ENCODE data around the gene HABP2. TPM values are rescaled to one million over a fixed set of nuclear protein-coding genes. Genes with fewer than 3 reads are reported as not detected.
A peak's percentile ranks its signal among the peaks of the same experiment; 100 is the strongest.

HABP2 gene
- polyA plus RNA-seq, 1 of the 3 experiments (the other 2 are of a cell fraction): not detected

DNA sequence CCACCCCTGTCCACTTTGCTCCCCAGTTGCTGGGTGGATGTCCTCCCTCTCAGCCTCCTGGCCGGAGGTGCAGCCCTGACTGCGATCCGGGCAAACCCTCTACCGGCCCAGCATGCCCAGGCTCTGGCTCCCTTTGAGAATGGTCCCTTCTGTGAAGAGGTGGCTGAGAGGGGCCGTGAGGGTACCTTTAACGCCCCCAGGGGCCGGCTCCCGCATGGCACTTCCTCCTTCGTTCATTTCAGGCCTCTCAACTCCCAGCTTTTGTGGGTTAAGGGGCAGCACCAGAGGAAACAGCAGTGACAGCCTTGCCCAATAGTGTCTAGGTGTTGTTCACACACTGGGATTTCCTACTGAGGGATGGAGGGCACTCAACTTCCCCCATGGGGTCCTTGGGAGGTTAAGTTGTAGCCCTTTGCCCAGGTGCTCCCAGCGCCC is 33.2 kb upstream of the HABP2 start:
- Histone ChIP-seq H3K9ac (no peak overlapping the region), H3K79me2 (ENCODE audit: insufficient read depth) (no peaks in the 10 kb centered on the region), H3K27me3 (ENCODE audit: insufficient read depth) (no peaks in the 10 kb centered on the region), H3K27ac (ENCODE audit: low read depth in 2 of 2, low read length in 1 of 2) (no peak overlapping the region), H3K4me2 (no peak overlapping the region), H3K4me1 (ENCODE audit: control insufficient read depth in 1 of 2, insufficient read depth in 2 of 2, low read depth in 1 of 2, low read length in 1 of 2) (peaks cover 3 to 9% of the 10 kb centered on the region in 2 experiments; a peak in 2 of 4 replicates), H3K36me3 (replicated peaks in 1 of 2; ENCODE audit: control insufficient read depth in 1 of 2, insufficient read depth in 2 of 2, low read length in 1 of 2) (no peaks in the 10 kb centered on the region), H3K9me3 (no peaks in the 10 kb centered on the region), H3F3A (replicated peaks; ENCODE audit: insufficient read depth) (no peaks in the 10 kb centered on the region), H2AFZ (ENCODE audit: low read depth) (no peak overlapping the region), H3K9me2 (no peaks in the 10 kb centered on the region), H3K4me3 (ENCODE audit: low read depth in 2 of 2, low read length in 1 of 2) (no peak overlapping the region), H4K20me1 (ENCODE audit: insufficient read depth) (no peaks in the 10 kb centered on the region)
- TF ChIP-seq USF2 (IDR thresholded peaks at IDR 0.05; ENCODE audit: borderline replicate concordance, low read depth, low read length): no peak
- TF ChIP-seq, protein P1, sequence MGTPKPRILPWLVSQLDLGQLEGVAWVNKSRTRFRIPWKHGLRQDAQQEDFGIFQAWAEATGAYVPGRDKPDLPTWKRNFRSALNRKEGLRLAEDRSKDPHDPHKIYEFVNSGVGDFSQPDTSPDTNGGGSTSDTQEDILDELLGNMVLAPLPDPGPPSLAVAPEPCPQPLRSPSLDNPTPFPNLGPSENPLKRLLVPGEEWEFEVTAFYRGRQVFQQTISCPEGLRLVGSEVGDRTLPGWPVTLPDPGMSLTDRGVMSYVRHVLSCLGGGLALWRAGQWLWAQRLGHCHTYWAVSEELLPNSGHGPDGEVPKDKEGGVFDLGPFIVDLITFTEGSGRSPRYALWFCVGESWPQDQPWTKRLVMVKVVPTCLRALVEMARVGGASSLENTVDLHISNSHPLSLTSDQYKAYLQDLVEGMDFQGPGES (IDR thresholded peaks at IDR 0.05; ENCODE audit: low read depth, low read length): no peak
- TF ChIP-seq MAX (IDR thresholded peaks at IDR 0.05; ENCODE audit: low read depth): no peak
- no peak for TF ChIP-seq RAD21 (IDR thresholded peaks at IDR 0.05; ENCODE audit: low read length)
- TF ChIP-seq MXI1 (IDR thresholded peaks at IDR 0.05; ENCODE audit: low read depth, low read length): no peak
- no peak for TF ChIP-seq NFIC (IDR thresholded peaks at IDR 0.05; ENCODE audit: borderline replicate concordance)
- TF ChIP-seq MEF2A (IDR thresholded peaks at IDR 0.05; ENCODE audit: borderline replicate concordance, low read depth): no peak
- no peak for TF ChIP-seq PBX3 (IDR thresholded peaks at IDR 0.05)
- no peak for TF ChIP-seq SIN3A (IDR thresholded peaks at IDR 0.05; ENCODE audit: borderline replicate concordance, low read depth, low read length)
- no peak for TF ChIP-seq EZH2phosphoT487 (IDR thresholded peaks at IDR 0.05; ENCODE audit: borderline replicate concordance, low read depth)
- TF ChIP-seq SMC3 (IDR thresholded peaks at IDR 0.05; ENCODE audit: low read depth, low read length): no peak
- TF ChIP-seq TAF1 (IDR thresholded peaks at IDR 0.05; ENCODE audit: borderline replicate concordance, low read depth, low read length): no peak
- no peak for TF ChIP-seq RXRA (IDR thresholded peaks at IDR 0.05; ENCODE audit: borderline replicate concordance, low read depth)
- no peak for DNase-seq
- WGBS (ENCODE audit: low lambda C conversion rate): 86% methylated on average over 9 of the region's 10 CpGs
- CTCF ChIA-PET: interaction anchor here (1.1 to 5.3 kb wide), 10 partner anchors 11 to 134 kb away, joined by 3 to 48 read pairs (median 14); no protein-coding TSS in a partner anchor
- POLR2A ChIA-PET: no interaction called here

- Histone ChIP-seq H3K27me3 (ENCODE audit: insufficient read depth) (no peaks in the 10 kb centered on the region), H3K27ac (ENCODE audit: low read depth in 2 of 2, low read length in 1 of 2) (no peak overlapping the region), H4K20me1 (ENCODE audit: insufficient read depth) (no peaks in the 10 kb centered on the region), H3K4me2 (0 out of 2 replicates have a peak overlapping the region, but pooled peaks have one; percentile 17), H3K9me2 (no peaks in the 10 kb centered on the region), H2AFZ (ENCODE audit: low read depth) (peak overlapping the region; percentile 67; the same call in 1 of the 2 replicates), H3K9ac (no peak overlapping the region), H3K79me2 (ENCODE audit: insufficient read depth) (no peaks in the 10 kb centered on the region), H3K9me3 (no peaks in the 10 kb centered on the region), H3K4me3 (ENCODE audit: low read depth in 2 of 2, low read length in 1 of 2) (no peak overlapping the region), H3K4me1 (ENCODE audit: control insufficient read depth in 1 of 2, insufficient read depth in 2 of 2, low read depth in 1 of 2, low read length in 1 of 2) (peaks cover 3 to 9% of the 10 kb centered on the region in 2 experiments; a peak in 2 of 4 replicates), H3F3A (replicated peaks; ENCODE audit: insufficient read depth) (no peaks in the 10 kb centered on the region), H3K36me3 (replicated peaks in 1 of 2; ENCODE audit: control insufficient read depth in 1 of 2, insufficient read depth in 2 of 2, low read length in 1 of 2) (no peaks in the 10 kb centered on the region)
- no CpG with 5 or more reads among the region's 2 CpGs for WGBS (ENCODE audit: low lambda C conversion rate)
- POLR2A ChIA-PET: no interaction called here
- no peak for DNase-seq
- TF ChIP-seq RCOR1 (IDR thresholded peaks at IDR 0.05; ENCODE audit: low read length) (no peak), GATA2 (CRISPR knock-in tag; IDR thresholded peaks at IDR 0.05) (no peak), FOSL2 (IDR thresholded peaks at IDR 0.05; ENCODE audit: borderline replicate concordance, low read depth) (no peak)
- CTCF ChIA-PET: interaction anchor here (0.9 to 5.3 kb wide), 24 partner anchors 10 to 1050 kb away, joined by 3 to 48 read pairs (median 6); no protein-coding TSS in a partner anchor
Measured at GRCh38 chr10:113520261-113520660, 32.6 kb upstream of the HABP2 start.

All from SK-N-SH (cell line).